Fibroblast of pulmonary artery (primary cell): ENCODE data around the gene RYR3.

Experiments used
- DNase-seq: peaks from one replicate; pipeline ENCODE4 v3.0.0-alpha.2; 2010; ENCODE audit warnings: low read depth
- H3K4me3 ChIP-seq: replicated peaks from 2 replicates; pipeline ENCODE4 v1.5.1; 2011; ENCODE audit warnings: low read depth, mild to moderate bottlenecking, control low read depth, low read length, moderate library complexity
- CTCF ChIP-seq: IDR thresholded peaks from 2 replicates; pipeline ENCODE4 v1.5.1; 2011; ENCODE audit warnings: mild to moderate bottlenecking, control low read depth, low read length, inconsistent platforms; ENCODE audit errors: missing control alignments

RYR3 gene

GRCh38 chr15:33874156-33874555 lies 563.4 kb downstream of the RYR3 start:
- no peak for TF ChIP-seq CTCF
- no peak for DNase-seq
- no peak overlapping the region for H3K4me3 ChIP-seq

- DNase-seq: no peak
- H3K4me3 ChIP-seq: no peak overlapping the region
These were observed 572.2 kb downstream of the RYR3 start for GRCh38 chr15:33882921-33883320.

GRCh38 chr15:33888176-33888575 lies 577.4 kb downstream of the RYR3 start:
- TF ChIP-seq CTCF: no peak
- DNase-seq: no peak
- no peak overlapping the region for H3K4me3 ChIP-seq

More at GRCh38 chr15:33882921-33883320, 572.2 kb downstream of the RYR3 start:
- TF ChIP-seq CTCF: no peak

GRCh38 chr15:33894193-33894592 lies 583.4 kb downstream of the RYR3 start:
- no peak for DNase-seq
- no peak overlapping the region for H3K4me3 ChIP-seq
- TF ChIP-seq CTCF: no peak

GRCh38 chr15:33902043-33902442 lies 591.3 kb downstream of the RYR3 start:
- no peak overlapping the region for H3K4me3 ChIP-seq
- no peak for TF ChIP-seq CTCF
- DNase-seq: no peak

- no peak for TF ChIP-seq CTCF
- no peak for DNase-seq
- no peak overlapping the region for H3K4me3 ChIP-seq
These were observed 592.9 kb downstream of the RYR3 start for GRCh38 chr15:33903661-33904060.

GRCh38 chr15:33907326-33907725 lies 596.6 kb downstream of the RYR3 start:
- no peak overlapping the region for H3K4me3 ChIP-seq
- TF ChIP-seq CTCF: no peak
- peak; percentile 23 for DNase-seq
